Measurements from ENCODE around the gene CARD19. TPM values are rescaled to one million over a fixed set of nuclear protein-coding genes. Genes with fewer than 3 reads are reported as not detected.

CARD19 gene
- total RNA-seq, 1 experiment from 2014 or later: 11.4 TPM

DNA sequence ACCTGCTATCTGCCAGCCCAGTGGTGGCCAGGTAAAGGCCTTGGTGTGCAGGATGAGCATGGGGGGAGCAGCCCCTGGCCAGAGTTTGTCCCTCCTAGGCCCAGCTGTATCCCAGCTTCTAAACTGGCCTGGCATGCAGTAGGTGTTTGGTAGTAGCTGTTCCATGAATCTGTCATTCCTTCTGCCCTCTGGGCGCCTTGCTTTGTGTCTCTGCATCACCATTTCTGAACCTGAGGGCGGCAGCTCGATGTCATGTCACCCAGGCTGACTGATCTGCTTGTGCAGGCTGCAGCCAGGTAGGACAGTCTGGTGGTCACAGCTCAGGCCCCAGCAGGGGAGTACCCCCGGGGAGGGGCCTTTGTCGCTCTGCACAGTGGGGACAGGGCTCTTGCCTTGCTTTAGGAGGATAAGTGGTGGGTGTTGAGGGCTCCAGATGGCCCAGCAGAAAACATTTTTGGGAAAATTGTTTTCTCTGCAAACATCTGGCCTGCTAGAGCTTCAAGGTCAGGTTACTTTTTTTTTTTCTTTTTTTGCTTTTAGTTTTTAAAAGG is 42.2 kb upstream of the CARD19 start:
- TF ChIP-seq, protein P1, sequence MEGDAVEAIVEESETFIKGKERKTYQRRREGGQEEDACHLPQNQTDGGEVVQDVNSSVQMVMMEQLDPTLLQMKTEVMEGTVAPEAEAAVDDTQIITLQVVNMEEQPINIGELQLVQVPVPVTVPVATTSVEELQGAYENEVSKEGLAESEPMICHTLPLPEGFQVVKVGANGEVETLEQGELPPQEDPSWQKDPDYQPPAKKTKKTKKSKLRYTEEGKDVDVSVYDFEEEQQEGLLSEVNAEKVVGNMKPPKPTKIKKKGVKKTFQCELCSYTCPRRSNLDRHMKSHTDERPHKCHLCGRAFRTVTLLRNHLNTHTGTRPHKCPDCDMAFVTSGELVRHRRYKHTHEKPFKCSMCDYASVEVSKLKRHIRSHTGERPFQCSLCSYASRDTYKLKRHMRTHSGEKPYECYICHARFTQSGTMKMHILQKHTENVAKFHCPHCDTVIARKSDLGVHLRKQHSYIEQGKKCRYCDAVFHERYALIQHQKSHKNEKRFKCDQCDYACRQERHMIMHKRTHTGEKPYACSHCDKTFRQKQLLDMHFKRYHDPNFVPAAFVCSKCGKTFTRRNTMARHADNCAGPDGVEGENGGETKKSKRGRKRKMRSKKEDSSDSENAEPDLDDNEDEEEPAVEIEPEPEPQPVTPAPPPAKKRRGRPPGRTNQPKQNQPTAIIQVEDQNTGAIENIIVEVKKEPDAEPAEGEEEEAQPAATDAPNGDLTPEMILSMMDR (IDR thresholded peaks at IDR 0.05; ENCODE audit: insufficient read depth in 1 of 2, low read depth in 1 of 2, low read length in 1 of 2, severe bottlenecking in 1 of 2, unreplicated experiment in 1 of 2): no peak
- DNase-seq: no peak
- Mint-ChIP-seq H3K4me1 (ENCODE audit: low read depth, unreplicated experiment) (no peaks in the 10 kb centered on the region), H3K27ac (ENCODE audit: unreplicated experiment) (no peak overlapping the region), H3K4me3 (ENCODE audit: unreplicated experiment) (no peak overlapping the region), H3K27me3 (ENCODE audit: insufficient read depth, unreplicated experiment) (no peaks in the 10 kb centered on the region), H3K36me3 (ENCODE audit: insufficient read depth, unreplicated experiment) (no peaks in the 10 kb centered on the region), H3K9me3 (ENCODE audit: unreplicated experiment) (no peaks in the 10 kb centered on the region)
- no TSS peak for BruUV-seq (replicated peaks)
- Histone ChIP-seq H3K27me3 (replicated peaks; ENCODE audit: control insufficient read depth, insufficient read depth, low read length) (no peaks in the 10 kb centered on the region), H3K36me3 (ENCODE audit: control insufficient read depth, insufficient read depth, low read length) (no peaks in the 10 kb centered on the region), H3K9me3 (no peaks in the 10 kb centered on the region), H3K4me3 (ENCODE audit: low read depth, low read length) (no peak overlapping the region), H3K4me1 (no peaks in the 10 kb centered on the region)
- intact Hi-C loops (cut with micrococcal nuclease; ENCODE audit: unreplicated experiment): no loop called here
- ChIA-PET CTCF (no interaction called here), POLR2A (no interaction called here)

DNA sequence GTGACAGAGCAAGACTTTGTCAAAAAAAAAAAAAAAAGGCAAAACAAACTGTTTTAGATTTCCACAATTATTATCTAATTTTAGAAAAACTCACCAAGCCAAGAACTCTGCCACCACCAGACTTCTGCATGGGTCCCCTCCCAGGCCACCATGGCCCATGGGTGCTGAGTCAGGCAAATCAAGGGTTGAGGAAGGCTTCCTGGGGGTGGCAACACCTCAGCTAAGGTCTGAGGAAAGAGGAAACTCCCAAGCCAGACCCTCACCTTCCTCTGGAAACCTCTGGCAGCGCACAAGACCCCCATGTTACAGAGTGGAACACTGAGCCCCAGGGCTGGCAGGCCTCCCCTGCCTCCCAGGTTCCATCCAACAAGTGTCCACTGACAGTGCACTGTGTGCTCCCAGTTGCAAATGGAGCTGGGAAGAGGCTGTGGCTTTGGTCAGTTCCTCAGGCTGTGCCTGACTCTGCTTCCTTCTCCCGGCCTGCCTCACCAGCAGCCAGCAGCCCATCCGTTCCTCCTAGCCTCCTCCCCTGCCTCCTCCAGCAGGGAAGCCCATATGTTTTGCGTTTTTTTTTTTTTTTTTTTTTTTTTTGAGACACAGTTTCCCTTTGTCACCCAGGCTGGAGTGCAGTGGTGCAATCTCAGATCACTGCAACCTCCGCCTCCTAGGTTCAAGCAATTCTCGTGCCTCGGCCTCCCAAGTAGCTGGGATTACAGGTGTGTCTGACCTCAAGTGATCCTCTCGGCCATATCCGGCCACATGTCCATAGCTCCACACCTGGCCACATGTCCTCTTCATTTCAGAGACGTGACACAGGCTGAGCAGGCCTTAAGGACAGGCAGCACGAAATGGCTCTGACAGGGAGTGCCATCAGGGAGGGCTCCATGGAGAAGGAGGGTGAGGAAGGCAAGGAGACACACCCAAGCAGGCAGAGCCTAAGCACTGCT is 41.0 kb upstream of the CARD19 start:
- BruUV-seq (replicated peaks): no TSS peak
- Mint-ChIP-seq H3K4me3 (ENCODE audit: unreplicated experiment) (no peak overlapping the region), H3K27me3 (ENCODE audit: insufficient read depth, unreplicated experiment) (no peaks in the 10 kb centered on the region), H3K4me1 (ENCODE audit: low read depth, unreplicated experiment) (no peaks in the 10 kb centered on the region), H3K27ac (ENCODE audit: unreplicated experiment) (no peak overlapping the region), H3K36me3 (ENCODE audit: insufficient read depth, unreplicated experiment) (no peaks in the 10 kb centered on the region), H3K9me3 (ENCODE audit: unreplicated experiment) (no peaks in the 10 kb centered on the region)
- H3K9me3 ChIP-seq: no peaks in the 10 kb centered on the region
- no peaks in the 10 kb centered on the region for H3K36me3 ChIP-seq (ENCODE audit: control insufficient read depth, insufficient read depth, low read length)
- H3K27me3 ChIP-seq (replicated peaks; ENCODE audit: control insufficient read depth, insufficient read depth, low read length): no peaks in the 10 kb centered on the region
- intact Hi-C loops (cut with micrococcal nuclease; ENCODE audit: unreplicated experiment): loop anchor here (5.0 kb wide), 1 partner anchor 42 kb away; the partner anchor contains the start of gene CARD19
- no peak for DNase-seq
- ChIA-PET CTCF (no interaction called here), POLR2A (no interaction called here)
- TF ChIP-seq, protein P1 (IDR thresholded peaks at IDR 0.05; ENCODE audit: insufficient read depth in 1 of 2, low read depth in 1 of 2, low read length in 1 of 2, severe bottlenecking in 1 of 2, unreplicated experiment in 1 of 2): no peak
- H3K4me3 ChIP-seq (ENCODE audit: low read depth, low read length): no peak overlapping the region
- H3K4me1 ChIP-seq: no peaks in the 10 kb centered on the region

DNA sequence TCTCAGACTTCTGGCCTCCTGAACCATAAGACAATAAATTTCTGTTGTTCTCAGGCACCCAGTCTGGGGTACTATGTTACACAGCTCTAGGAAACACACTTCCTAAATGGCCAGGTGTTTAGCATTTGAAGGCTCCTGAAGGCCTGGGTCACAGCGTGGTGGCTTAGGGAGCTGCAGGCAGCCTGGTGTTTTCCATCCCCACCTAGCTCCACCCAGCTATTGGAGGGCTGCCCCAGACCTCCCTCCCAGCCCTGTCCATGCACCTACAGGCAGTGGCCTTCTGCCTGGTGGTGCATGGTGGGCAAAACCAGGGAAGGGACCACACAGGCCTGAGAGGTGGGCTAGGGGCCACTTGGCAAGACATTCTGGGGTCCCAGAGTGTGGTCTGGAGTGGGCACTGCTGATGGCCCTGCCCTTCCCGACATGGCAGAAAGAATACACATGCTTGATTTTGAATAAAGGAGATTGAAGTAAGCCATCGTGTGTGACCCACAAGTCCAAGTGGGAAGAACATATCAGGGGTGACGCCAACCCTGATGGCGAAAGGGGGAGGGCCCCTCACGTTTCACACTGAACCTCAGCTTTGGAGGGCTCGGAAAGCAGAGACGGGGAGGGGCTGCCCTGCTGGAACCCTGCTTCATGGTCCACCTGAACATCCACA is 38.8 kb upstream of the CARD19 start:
- POLR2A ChIA-PET: no interaction called here
- no TSS peak for BruUV-seq (replicated peaks)
- Mint-ChIP-seq H3K4me1 (ENCODE audit: low read depth, unreplicated experiment) (no peaks in the 10 kb centered on the region), H3K27me3 (ENCODE audit: insufficient read depth, unreplicated experiment) (no peaks in the 10 kb centered on the region), H3K4me3 (ENCODE audit: unreplicated experiment) (no peak overlapping the region), H3K9me3 (ENCODE audit: unreplicated experiment) (no peaks in the 10 kb centered on the region), H3K36me3 (ENCODE audit: insufficient read depth, unreplicated experiment) (no peaks in the 10 kb centered on the region), H3K27ac (ENCODE audit: unreplicated experiment) (no peak overlapping the region)
- DNase-seq: no peak
- H3K4me1 ChIP-seq: peaks cover 14% of the 10 kb centered on the region
- CTCF ChIA-PET: interaction anchor here (0.7 kb wide), 1 partner anchor 54 kb away, joined by 4 read pairs; no protein-coding TSS in a partner anchor
- TF ChIP-seq, protein P1 (IDR thresholded peaks at IDR 0.05; ENCODE audit: insufficient read depth in 1 of 2, low read depth in 1 of 2, low read length in 1 of 2, severe bottlenecking in 1 of 2, unreplicated experiment in 1 of 2): no peak
- intact Hi-C loops (cut with micrococcal nuclease; ENCODE audit: unreplicated experiment): loop anchor here (5.0 kb wide), 1 partner anchor 40 kb away; the partner anchor contains the start of gene CARD19
- no peaks in the 10 kb centered on the region for H3K27me3 ChIP-seq (replicated peaks; ENCODE audit: control insufficient read depth, insufficient read depth, low read length)
- no peaks in the 10 kb centered on the region for H3K9me3 ChIP-seq
- no peaks in the 10 kb centered on the region for H3K36me3 ChIP-seq (ENCODE audit: control insufficient read depth, insufficient read depth, low read length)
- no peak overlapping the region for H3K4me3 ChIP-seq (ENCODE audit: low read depth, low read length)
